SJSA1 (cell line): ENCODE measurements around the gene ACOT8. TPM values are rescaled to one million over a fixed set of nuclear protein-coding genes. Genes with fewer than 3 reads are reported as not detected.

ENCODE experiments used
- DNase-seq, 2 experiments: peaks; one replicate each; pipeline ENCODE4 v3.0.0-alpha.2; 2015 to 2020; ENCODE audit warnings: low spot score in 2 of 2, low read depth in 1 of 2
- H3K27ac ChIP-seq: fragments of 250-450 bp; sonication (Bioruptor Pico); 2 replicates; pipeline ENCODE4 v1.5.1; 2020; ENCODE audit warnings: mild to moderate bottlenecking, moderate library complexity
- H3K27me3 ChIP-seq: fragments of 250-450 bp; sonication (Bioruptor Pico); replicated peaks from 2 replicates; pipeline ENCODE4 v1.5.1; 2020; ENCODE audit warnings: mild to moderate bottlenecking, moderate library complexity
- H3K36me3 ChIP-seq: fragments of 250-450 bp; sonication (Bioruptor Pico); 2 replicates; pipeline ENCODE4 v1.5.1; 2020; ENCODE audit warnings: mild to moderate bottlenecking
- H3K4me1 ChIP-seq: fragments of 250-450 bp; sonication (Bioruptor Pico); replicated peaks from 2 replicates; pipeline ENCODE4 v1.6.1; 2021; ENCODE audit warnings: mild to moderate bottlenecking
- H3K4me3 ChIP-seq: fragments of 250-450 bp; sonication (Bioruptor Pico); 2 replicates; pipeline ENCODE4 v1.5.1; 2020; ENCODE audit warnings: mild to moderate bottlenecking
- H3K9me3 ChIP-seq: fragments of 250-450 bp; sonication (Bioruptor Pico); replicated peaks from 2 replicates; pipeline ENCODE4 v1.5.1; 2020; ENCODE audit warnings: mild to moderate bottlenecking
- total RNA-seq: library from RNA; depleted of rRNA; stranded (reverse); fragments of >200 nt; shearing (Covaris generic); gene quantifications from 2 replicates; pipeline ENCODE4 v1.2.3, GENCODE V29; 2014

The ACOT8 gene
- total RNA-seq, 1 experiment from 2014 or later, result 41.8 TPM

DNA sequence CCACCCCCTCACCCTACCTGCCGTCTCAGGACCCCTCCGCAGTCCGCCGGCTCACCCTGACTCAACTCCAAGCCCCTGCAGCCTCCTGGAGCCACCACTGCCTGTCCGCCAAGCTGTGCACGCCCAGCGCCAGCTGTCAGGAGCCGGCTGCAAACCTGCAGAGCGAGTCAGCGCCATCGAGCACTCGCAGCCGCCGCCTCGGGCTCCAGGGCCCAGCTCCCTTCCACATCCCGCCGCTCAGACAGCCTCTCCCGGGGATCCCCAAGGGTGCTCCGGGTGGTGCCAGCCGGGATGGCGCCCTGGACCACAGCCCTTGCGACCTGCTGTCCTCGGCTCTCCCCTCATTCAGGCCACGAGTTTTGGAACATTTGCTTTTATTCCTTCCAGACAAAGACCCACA is 34.3 kb downstream of the ACOT8 start:
- H3K27ac ChIP-seq, result no peak overlapping the region
- H3K4me3 ChIP-seq, result no peak overlapping the region
- H3K9me3 ChIP-seq, result no peaks in the 10 kb centered on the region
- H3K27me3 ChIP-seq, result peaks cover 13% of the 10 kb centered on the region
- H3K36me3 ChIP-seq, result no peaks in the 10 kb centered on the region
- H3K4me1 ChIP-seq, result peaks cover 6% of the 10 kb centered on the region
- peak in 1 of 2 experiments; percentile 54 for DNase-seq

- DNase-seq, result no peak
- Histone ChIP-seq H3K36me3 (peaks cover 7% of the 10 kb centered on the region), H3K9me3 (no peaks in the 10 kb centered on the region), H3K27me3 (peaks cover 13% of the 10 kb centered on the region), H3K4me1 (peaks cover 15% of the 10 kb centered on the region), H3K27ac (no peak overlapping the region), H3K4me3 (no peak overlapping the region)
Observed at GRCh38 chr20:45821947-45822346, 35.2 kb downstream of the ACOT8 start.

GRCh38 chr20:45819466-45819865 is 37.7 kb downstream of the ACOT8 start:
- H3K4me1 ChIP-seq, result peaks cover 37% of the 10 kb centered on the region
- peaks cover 31% of the 10 kb centered on the region for H3K36me3 ChIP-seq
- H3K9me3 ChIP-seq, result no peaks in the 10 kb centered on the region
- no peak for DNase-seq
- H3K4me3 ChIP-seq, result no peak overlapping the region
- no peak overlapping the region for H3K27ac ChIP-seq
- H3K27me3 ChIP-seq, result peaks cover 13% of the 10 kb centered on the region

- H3K4me1 ChIP-seq, result peaks cover 45% of the 10 kb centered on the region
- H3K36me3 ChIP-seq, result peaks cover 40% of the 10 kb centered on the region
- H3K27me3 ChIP-seq, result 0 out of 2 replicates have a peak, but pooled peaks cover 3% of the 10 kb centered on the region
- DNase-seq, result no peak
- H3K9me3 ChIP-seq, result no peaks in the 10 kb centered on the region
- H3K4me3 ChIP-seq, result no peak overlapping the region
- no peak overlapping the region for H3K27ac ChIP-seq
Observed at GRCh38 chr20:45818239-45818638, 39.0 kb downstream of the ACOT8 start.

GRCh38 chr20:45817376-45818194 is 39.6 kb downstream of the ACOT8 start:
- Histone ChIP-seq H3K27me3 (no peaks in the 10 kb centered on the region), H3K4me1 (peaks cover 48% of the 10 kb centered on the region), H3K4me3 (no peak overlapping the region), H3K36me3 (peaks cover 47% of the 10 kb centered on the region), H3K9me3 (no peaks in the 10 kb centered on the region), H3K27ac (no peak overlapping the region)
- peak; percentile 54 to 80 for DNase-seq

DNA sequence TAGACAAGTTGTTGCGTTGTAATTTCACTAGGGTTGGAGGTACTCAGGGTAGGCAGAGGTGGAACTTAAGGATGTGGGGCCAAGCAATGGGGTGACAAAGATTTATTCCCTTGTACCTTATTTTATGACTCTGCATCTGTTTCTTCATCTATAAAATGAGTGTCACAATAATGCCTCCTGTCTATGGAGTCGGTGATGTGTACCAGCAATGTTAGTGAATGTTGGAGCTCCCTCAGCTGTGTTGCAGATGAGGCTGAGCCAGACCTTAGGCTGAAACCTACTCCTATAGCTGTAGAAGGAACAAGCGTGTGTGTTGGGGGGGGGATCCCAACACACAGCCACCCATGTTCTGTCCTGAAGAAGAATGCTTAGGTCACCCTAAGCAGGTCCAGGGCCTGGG is 40.2 kb downstream of the ACOT8 start:
- H3K9me3 ChIP-seq, result no peaks in the 10 kb centered on the region
- H3K27ac ChIP-seq, result no peak overlapping the region
- no peak overlapping the region for H3K4me3 ChIP-seq
- H3K36me3 ChIP-seq, result peaks cover 48% of the 10 kb centered on the region
- peaks cover 46% of the 10 kb centered on the region for H3K4me1 ChIP-seq
- no peaks in the 10 kb centered on the region for H3K27me3 ChIP-seq
- peak in 1 of 2 experiments; percentile 32 for DNase-seq

DNA sequence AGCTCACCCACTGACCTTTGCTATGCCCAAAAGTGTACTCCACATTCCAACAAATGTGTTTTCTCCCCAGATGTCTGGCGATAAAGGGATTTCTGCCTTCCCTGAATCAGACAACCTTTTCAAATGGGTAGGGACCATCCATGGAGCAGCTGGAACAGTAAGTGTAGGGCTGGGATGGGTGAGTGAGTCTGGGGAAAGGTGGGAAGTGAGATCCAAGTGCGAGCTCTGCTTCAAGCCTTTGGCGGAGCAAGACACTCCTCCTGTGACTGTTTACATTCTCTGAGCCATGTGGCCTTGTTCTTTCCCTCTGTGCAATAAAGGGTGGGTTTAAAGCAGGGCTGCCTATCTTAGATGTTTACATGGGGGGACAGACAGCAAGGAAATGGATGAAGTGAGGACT is 42.9 kb downstream of the ACOT8 start:
- H3K27me3 ChIP-seq, result no peaks in the 10 kb centered on the region
- H3K4me3 ChIP-seq, result no peak overlapping the region
- DNase-seq, result no peak
- H3K36me3 ChIP-seq, result peaks cover 68% of the 10 kb centered on the region
- no peak overlapping the region for H3K27ac ChIP-seq
- H3K9me3 ChIP-seq, result no peaks in the 10 kb centered on the region
- H3K4me1 ChIP-seq, result peaks cover 46% of the 10 kb centered on the region

GRCh38 chr20:45813489-45813888 is 43.7 kb downstream of the ACOT8 start:
- H3K36me3 ChIP-seq, result peaks cover 76% of the 10 kb centered on the region

GRCh38 chr20:45813006-45813340 is 44.2 kb downstream of the ACOT8 start:
- Histone ChIP-seq H3K4me1 (peaks cover 45% of the 10 kb centered on the region), H3K36me3 (peaks cover 81% of the 10 kb centered on the region), H3K9me3 (no peaks in the 10 kb centered on the region), H3K4me3 (peak overlapping the region; percentile 81), H3K27me3 (no peaks in the 10 kb centered on the region), H3K27ac (peak overlapping the region; percentile 92)
- DNase-seq, result no peak

More at GRCh38 chr20:45813489-45813888, 43.7 kb downstream of the ACOT8 start:
- peaks cover 46% of the 10 kb centered on the region for H3K4me1 ChIP-seq
- H3K27me3 ChIP-seq, result no peaks in the 10 kb centered on the region
- no peak for DNase-seq
- peak overlapping the region; percentile 81 for H3K4me3 ChIP-seq
- no peak overlapping the region for H3K27ac ChIP-seq
- no peaks in the 10 kb centered on the region for H3K9me3 ChIP-seq

- H3K9me3 ChIP-seq, result no peaks in the 10 kb centered on the region
- DNase-seq, result peak; percentile 94 to 98
- H3K27me3 ChIP-seq, result no peaks in the 10 kb centered on the region
- peaks cover 85% of the 10 kb centered on the region for H3K36me3 ChIP-seq
- peak within 1 kb of the TSS; percentile 92 for H3K27ac ChIP-seq
- H3K4me1 ChIP-seq, result peaks cover 39% of the 10 kb centered on the region
- H3K4me3 ChIP-seq, result peak within 1 kb of the TSS; percentile 81
Observed at GRCh38 chr20:45812157-45813005, 44.8 kb downstream of the ACOT8 start, which contains the start of gene UBE2C. Gene UBE2C (plus strand): TSS chr20:45812644. CDS start chr20:45812696, 52 bp downstream.

DNA sequence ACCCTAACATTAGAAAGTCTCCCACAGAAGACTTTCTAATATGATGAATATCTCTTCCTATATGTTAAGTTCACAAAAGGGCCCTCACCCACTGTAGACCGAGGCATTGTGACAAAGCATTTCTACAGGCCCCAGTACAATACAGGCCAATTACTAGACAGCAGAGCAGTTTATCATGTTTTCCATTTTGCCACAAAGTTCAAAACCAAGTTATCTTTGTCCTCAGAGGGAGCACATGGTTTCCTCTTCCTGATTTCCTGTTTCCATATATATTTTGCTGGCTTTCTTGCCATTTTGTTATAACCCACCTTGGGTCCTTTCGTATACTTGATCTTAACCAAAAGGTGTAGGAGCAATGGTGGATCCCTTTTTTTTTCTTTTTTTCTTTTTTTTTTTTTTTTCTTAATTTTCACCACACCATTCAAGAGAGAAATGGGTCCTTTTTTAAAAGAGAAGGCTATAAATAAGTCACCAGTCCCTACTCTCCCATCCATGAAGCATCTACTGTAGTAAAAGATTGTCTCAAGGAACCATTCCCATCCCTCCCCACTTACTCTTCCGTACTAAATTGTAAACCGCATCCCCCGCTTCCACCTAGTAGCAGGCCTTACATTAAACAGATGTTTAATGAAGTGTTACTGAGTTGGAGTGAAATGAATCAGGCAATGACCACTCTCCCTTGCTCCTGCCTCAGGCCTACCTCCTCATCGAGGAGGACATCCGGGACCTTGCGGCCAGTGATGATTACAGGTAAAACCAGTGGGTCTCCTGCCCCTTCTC is 46.8 kb downstream of the ACOT8 start:
- H3K9me3 ChIP-seq, result no peaks in the 10 kb centered on the region
- peaks cover 82% of the 10 kb centered on the region for H3K36me3 ChIP-seq
- no peak overlapping the region for H3K27ac ChIP-seq
- peaks cover 19% of the 10 kb centered on the region for H3K4me1 ChIP-seq
- no peak overlapping the region for H3K4me3 ChIP-seq
- H3K27me3 ChIP-seq, result no peaks in the 10 kb centered on the region
- no peak for DNase-seq

GRCh38 chr20:45801851-45802250 is 55.3 kb downstream of the ACOT8 start:
- no peaks in the 10 kb centered on the region for H3K4me1 ChIP-seq
- H3K36me3 ChIP-seq, result peaks cover 62% of the 10 kb centered on the region
- H3K27ac ChIP-seq, result no peak overlapping the region
- DNase-seq, result no peak
- H3K9me3 ChIP-seq, result no peaks in the 10 kb centered on the region
- no peaks in the 10 kb centered on the region for H3K27me3 ChIP-seq
- H3K4me3 ChIP-seq, result no peak overlapping the region

- peak; percentile 44 to 59 for DNase-seq
- no peaks in the 10 kb centered on the region for H3K4me1 ChIP-seq
- H3K27ac ChIP-seq, result no peak overlapping the region
- peaks cover 62% of the 10 kb centered on the region for H3K36me3 ChIP-seq
- H3K4me3 ChIP-seq, result no peak overlapping the region
- no peaks in the 10 kb centered on the region for H3K27me3 ChIP-seq
- no peaks in the 10 kb centered on the region for H3K9me3 ChIP-seq
Observed at GRCh38 chr20:45798935-45799642, 58.1 kb downstream of the ACOT8 start.
